ENCODE results near the gene SLC38A5.

DNA sequence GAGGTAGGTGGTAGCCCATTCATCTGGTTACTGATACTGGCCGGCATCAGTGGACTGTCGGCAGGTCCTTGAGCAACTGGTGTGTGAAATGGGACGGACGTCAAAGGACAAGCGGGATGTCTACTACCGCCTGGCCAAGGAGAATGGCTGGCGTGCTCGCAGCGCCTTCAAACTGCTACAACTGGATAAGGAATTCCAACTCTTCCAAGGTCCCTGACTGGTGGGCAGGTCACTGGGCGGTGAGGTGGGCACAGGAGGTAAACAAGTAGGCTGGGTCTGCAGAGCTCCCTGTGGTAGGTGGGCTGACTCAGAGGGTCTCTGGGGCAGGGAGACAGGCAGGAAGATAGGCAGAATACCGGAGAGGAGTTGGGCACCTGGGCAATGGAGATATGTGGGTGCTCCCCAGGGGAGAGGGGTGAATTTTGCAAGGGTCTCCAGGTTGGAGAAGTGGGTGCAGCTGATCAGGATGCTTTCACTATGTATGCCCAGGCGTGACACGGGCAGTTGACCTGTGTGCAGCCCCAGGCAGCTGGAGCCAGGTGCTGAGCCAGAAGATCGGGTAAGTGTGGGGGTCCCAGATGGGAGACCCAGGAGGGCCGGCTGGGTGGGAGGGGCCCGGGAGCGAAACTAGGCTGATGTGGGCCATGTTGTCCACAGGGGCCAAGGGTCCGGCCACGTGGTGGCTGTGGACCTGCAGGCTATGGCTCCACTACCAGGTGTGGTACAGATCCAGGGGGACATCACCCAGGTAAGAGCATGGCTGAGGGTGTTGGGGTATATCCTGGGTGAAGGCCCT, 8.1 kb upstream of the SLC38A5 start:
- no peak for TF ChIP-seq PBX3 (CRISPR knock-in tag; IDR thresholded peaks at IDR 0.05; ENCODE audit: borderline replicate concordance)
- no peak for TF ChIP-seq CTCF (CRISPR knock-in tag; IDR thresholded peaks at IDR 0.05)
- TF ChIP-seq REST (IDR thresholded peaks at IDR 0.05; ENCODE audit: borderline replicate concordance in 1 of 2, low read depth in 1 of 2, low read length in 2 of 2) = no peak
- no peak for TF ChIP-seq YY1 (IDR thresholded peaks at IDR 0.05; ENCODE audit: insufficient read depth, insufficient replicate concordance, low read depth, low read length)
- TF ChIP-seq ATF6 (CRISPR knock-in tag; conservative IDR thresholded peaks at IDR 0.05) = no peak
- no peak for TF ChIP-seq ZNF773 (CRISPR knock-in tag; IDR thresholded peaks at IDR 0.05; ENCODE audit: borderline replicate concordance)
- no peak for TF ChIP-seq ZNF639 (CRISPR knock-in tag; conservative IDR thresholded peaks at IDR 0.05)
- no peak for TF ChIP-seq SMAD3 (CRISPR knock-in tag; IDR thresholded peaks at IDR 0.05)

Data from HepG2 (cell line).